IMR-90 (cell line): ENCODE results near the gene ZKSCAN4. TPM values are rescaled to one million over a fixed set of nuclear protein-coding genes. Genes with fewer than 3 reads are reported as not detected.

ENCODE experiments used
- ATAC-seq: fragments of 200-7000 bp; cut with Tn5 transposase; 2 replicates; pipeline ENCODE4 v1.9.1; 2020; ENCODE audit warnings: low read depth, mild to moderate bottlenecking, moderate library complexity
- BruUV-seq: library from RNA; stranded (reverse); fragments of 400-500 nt; replicated peaks from 2 replicates; lab custom pipeline; 2021; lab: Mats Ljungman, UMichigan
- CTCF ChIA-PET: fragments of 300-600 bp; formaldehyde crosslinking; extraction: SDS; loops from one replicate; lab custom pipeline; 2021; ENCODE audit warnings: antibody characterized with exemption; lab: Yijun Ruan, JAX
- POLR2A ChIA-PET: fragments of 300-600 bp; sonication (Branson Sonifier 250); formaldehyde crosslinking; loops from one replicate; lab custom pipeline; 2022; ENCODE audit warnings: antibody characterized with exemption; ENCODE audit not compliant: unreplicated experiment; lab: Charles Lee
- DNase-seq: peaks from one replicate; pipeline ENCODE4 v3.0.0; 2013
- H2AFZ ChIP-seq: replicated peaks from 2 replicates; pipeline ENCODE3; 2013; ENCODE audit warnings: low read length, mild to moderate bottlenecking; ENCODE audit not compliant: poor library complexity
- H2AK5ac ChIP-seq: 2 replicates; pipeline ENCODE4 v1.6.1; 2013; ENCODE audit warnings: low read depth, low read length, inconsistent platforms
- H2AK9ac ChIP-seq: replicated peaks from 2 replicates; pipeline ENCODE3; 2013; ENCODE audit warnings: mild to moderate bottlenecking, low read depth, low read length, moderate library complexity; ENCODE audit not compliant: poor library complexity
- H2BK120ac ChIP-seq: 2 replicates; pipeline ENCODE4 v1.6.1; 2013; ENCODE audit warnings: low read depth, low read length, inconsistent platforms
- H2BK15ac ChIP-seq: 3 replicates; pipeline ENCODE4 v1.6.1; 2013; ENCODE audit warnings: low read depth, low read length, inconsistent platforms
- H2BK20ac ChIP-seq: 2 replicates; pipeline ENCODE4 v1.6.1; 2013; ENCODE audit warnings: low read depth, mild to moderate bottlenecking, inconsistent platforms, low read length, moderate library complexity
- H2BK5ac ChIP-seq: 2 replicates; pipeline ENCODE4 v1.6.1; 2013; ENCODE audit warnings: mild to moderate bottlenecking, low read depth, low read length, inconsistent platforms; ENCODE audit not compliant: poor library complexity, severe bottlenecking
- H3K14ac ChIP-seq: replicated peaks from 2 replicates; pipeline ENCODE4 v1.6.1; 2013; ENCODE audit warnings: low read depth, low read length, inconsistent platforms
- H3K18ac ChIP-seq: 2 replicates; pipeline ENCODE4 v1.6.1; 2013; ENCODE audit warnings: low read depth, low read length, control low read depth
- H3K23ac ChIP-seq: 2 replicates; pipeline ENCODE4 v1.6.1; 2013; ENCODE audit warnings: low read depth, low read length, inconsistent platforms
- H3K27ac ChIP-seq: 2 replicates; pipeline ENCODE4 v1.5.1; 2013; ENCODE audit warnings: mild to moderate bottlenecking, control low read depth, low read length; ENCODE audit not compliant: insufficient read depth
- H3K27me3 ChIP-seq: 2 replicates; pipeline ENCODE4 v1.6.1; 2013; ENCODE audit warnings: low read length; ENCODE audit not compliant: control insufficient read depth, insufficient read depth
- H3K36me3 ChIP-seq: 2 replicates; pipeline ENCODE4 v1.6.1; 2013; ENCODE audit warnings: low read length, mixed read lengths; ENCODE audit not compliant: control insufficient read depth, insufficient read depth
- H3K4ac ChIP-seq: 2 replicates; pipeline ENCODE4 v1.6.1; 2013; ENCODE audit warnings: low read depth, low read length, inconsistent platforms
- H3K4me1 ChIP-seq: 2 replicates; pipeline ENCODE4 v1.6.1; 2013; ENCODE audit warnings: low read length, mixed read lengths; ENCODE audit not compliant: control insufficient read depth, insufficient read depth
- H3K4me2 ChIP-seq: 2 replicates; pipeline ENCODE4 v1.6.1; 2013; ENCODE audit warnings: low read depth, mild to moderate bottlenecking, control low read depth, low read length, moderate library complexity
- H3K4me3 ChIP-seq: 2 replicates; pipeline ENCODE4 v1.5.1; 2013; ENCODE audit warnings: low read depth, mild to moderate bottlenecking, control low read depth, low read length, moderate library complexity; ENCODE audit not compliant: insufficient read depth
- H3K56ac ChIP-seq: 2 replicates; pipeline ENCODE4 v1.6.1; 2013; ENCODE audit warnings: low read length, inconsistent platforms; ENCODE audit not compliant: insufficient read depth; ENCODE audit errors: extremely low read depth
- H3K79me1 ChIP-seq, 2 experiments: 2 replicates each; pipeline ENCODE4 v1.6.1; 2013; ENCODE audit warnings: low read length in 2 of 2, inconsistent platforms in 1 of 2, low read depth in 1 of 2
- H3K9ac ChIP-seq: 2 replicates; pipeline ENCODE4 v1.6.1; 2013; ENCODE audit warnings: low read depth, low read length, control low read depth
- H3K9me1 ChIP-seq: 2 replicates; pipeline ENCODE4 v1.6.1; 2013; ENCODE audit warnings: low read length, inconsistent platforms; ENCODE audit not compliant: insufficient read depth
- H3K9me3 ChIP-seq: 2 replicates; pipeline ENCODE4 v1.6.1; 2013; ENCODE audit warnings: low read length; ENCODE audit not compliant: control insufficient read depth, insufficient read depth
- H4K20me1 ChIP-seq: 2 replicates; pipeline ENCODE4 v1.6.1; 2013; ENCODE audit warnings: low read length, inconsistent platforms; ENCODE audit not compliant: insufficient read depth
- H4K5ac ChIP-seq: 2 replicates; pipeline ENCODE4 v1.6.1; 2013; ENCODE audit warnings: mild to moderate bottlenecking, low read depth, low read length, control low read depth
- H4K8ac ChIP-seq, 2 experiments: 2 replicates each; pipeline ENCODE4 v1.6.1; 2013; ENCODE audit warnings: low read depth in 2 of 2, low read length in 2 of 2, control low read depth in 1 of 2, inconsistent platforms in 1 of 2
- H4K91ac ChIP-seq: 2 replicates; pipeline ENCODE4 v1.6.1; 2013; ENCODE audit warnings: low read depth, low read length, inconsistent platforms; ENCODE audit not compliant: insufficient read depth
- BHLHE40 ChIP-seq: fragments of 150-350 bp; IDR thresholded peaks from 2 replicates; pipeline ENCODE4 v1.6.1; 2016; ENCODE audit warnings: mild to moderate bottlenecking, low read depth, low read length
- CEBPB ChIP-seq: IDR thresholded peaks from 2 replicates; pipeline ENCODE4 v1.6.1; 2012; ENCODE audit warnings: low read depth, low read length, improper control_type of control experiment
- CHD1 ChIP-seq: IDR thresholded peaks from 2 replicates; pipeline ENCODE4 v1.6.1; 2012; ENCODE audit warnings: low read depth, low read length, improper control_type of control experiment
- ELK1 ChIP-seq: fragments of 150-350 bp; IDR thresholded peaks from 2 replicates; pipeline ENCODE4 v1.6.1; 2016; ENCODE audit warnings: low read depth, mild to moderate bottlenecking, low read length, moderate library complexity, borderline replicate concordance
- MXI1 ChIP-seq: IDR thresholded peaks from 2 replicates; pipeline ENCODE4 v1.6.1; 2012; ENCODE audit warnings: low read depth, mild to moderate bottlenecking, low read length, moderate library complexity, borderline replicate concordance
- NFE2L2 ChIP-seq: fragments of 150-350 bp; IDR thresholded peaks from 2 replicates; pipeline ENCODE4 v1.6.1; 2016; ENCODE audit warnings: low read depth, mild to moderate bottlenecking, low read length
- POLR2A ChIP-seq: IDR thresholded peaks from 2 replicates; pipeline ENCODE4 v1.6.1; 2012; ENCODE audit warnings: mild to moderate bottlenecking, low read depth, low read length
- RCOR1 ChIP-seq: IDR thresholded peaks from 2 replicates; pipeline ENCODE4 v1.6.1; 2012; ENCODE audit warnings: mild to moderate bottlenecking, low read length, improper control_type of control experiment; ENCODE audit not compliant: insufficient replicate concordance
- SMC3 ChIP-seq: fragments of 150-350 bp; IDR thresholded peaks from 2 replicates; pipeline ENCODE4 v1.6.1; 2016; ENCODE audit warnings: low read depth, mild to moderate bottlenecking, antibody characterized with exemption, low read length, moderate library complexity
- WGBS, 2 experiments: methylation state at CpG; one replicate each; pipeline versions ENCODE4 v1.1.5 to v1.1.7; 2013; ENCODE audit warnings: missing lambda C conversion rate in 2 of 2; ENCODE audit not compliant: insufficient read length in 1 of 2; ENCODE audit errors: extremely low coverage in 2 of 2; 5-methylcytosine and 5-hydroxymethylcytosine counted together
- dilution Hi-C: fragments of 300-500 bp; cut with HindIII; formaldehyde crosslinking; loops from one replicate; pipeline ENCODE4 v1.14.3; 2018; ENCODE audit warnings: low sequenced_read_pairs; ENCODE audit not compliant: unreplicated experiment
- in situ Hi-C: fragments of 300-500 bp; cut with MboI; formaldehyde crosslinking; loops from 3 replicates; pipeline ENCODE4 v1.14.3; 2019; ENCODE audit warnings: low sequenced_read_pairs, inconsistent platforms, mixed read lengths
- intact Hi-C: fragments of 100-400 bp; cut with micrococcal nuclease; formaldehyde crosslinking; loops from 2 replicates; pipeline ENCODE4 v1.10.0; 2022
- polyA plus RNA-seq, 3 experiments: library from polyadenylated mRNA; depleted of rRNA; stranded (reverse); fragments of >200 nt; gene quantifications; 2 replicates each; pipeline ENCODE4 v1.2.3, GENCODE V29; 2012; ENCODE audit warnings: low replicate concordance in 1 of 3
- total RNA-seq: library from RNA; depleted of rRNA; stranded (reverse); fragments of >200 nt; gene quantifications from 2 replicates; pipeline ENCODE4 v1.2.3, GENCODE V29; 2012

Gene ZKSCAN4
- total and polyA plus RNA-seq, 2 of the 4 experiments (the other 2 are of a cell fraction), result 2.4 to 5.7 TPM

GRCh38 chr6:28203201-28203600 is 48.9 kb downstream of the ZKSCAN4 start:
- Histone ChIP-seq H3K18ac (no peak overlapping the region), H2AK5ac (no peak overlapping the region), H4K20me1 (no peaks in the 10 kb centered on the region), H4K8ac (no peak overlapping the region), H3K27me3 (peaks cover 18% of the 10 kb centered on the region), H4K91ac (no peak overlapping the region), H3K9me3 (peaks cover 5% of the 10 kb centered on the region), H3K56ac (no peak overlapping the region), H3K79me1 (no peaks in the 10 kb centered on the region), H2AK9ac (no peak overlapping the region), H3K27ac (no peak overlapping the region), H3K14ac (no peak overlapping the region), H3K9me1 (no peaks in the 10 kb centered on the region), H3K4me2 (no peak overlapping the region), H2BK120ac (no peak overlapping the region), H2AFZ (no peak overlapping the region), H2BK5ac (no peak overlapping the region), H3K4ac (no peak overlapping the region), H2BK15ac (no peak overlapping the region), H3K4me1 (no peaks in the 10 kb centered on the region), H3K23ac (no peak overlapping the region), H3K36me3 (no peaks in the 10 kb centered on the region), H2BK20ac (no peak overlapping the region), H3K4me3 (no peak overlapping the region), H3K9ac (no peak overlapping the region), H4K5ac (no peak overlapping the region)
- ATAC-seq (no peak), DNase-seq (no peak)
- ChIA-PET CTCF (no interaction called here), POLR2A (no interaction called here)
- dilution Hi-C loops (no loop called here), intact Hi-C loops (no loop called here), in situ Hi-C loops (no loop called here)
- no TSS peak for BruUV-seq
- WGBS, 2 experiments, result no CpG with 5 or more reads among the region's 4 CpGs
- TF ChIP-seq MXI1 (no peak), CHD1 (no peak), POLR2A (no peak), SMC3 (no peak), ELK1 (no peak), BHLHE40 (no peak), RCOR1 (no peak), CEBPB (no peak), NFE2L2 (no peak)
